NCI-H146 treated with DMSO at 0.1 percent for 48 hours (cell line): ENCODE results near the gene LRP4.
A peak's percentile ranks its signal among the peaks of the same experiment; 100 is the strongest.

Experiments
- DNase-seq: peaks from one replicate; lab custom pipeline; 2025; ENCODE audit not compliant: unreplicated experiment; lab: John Stamatoyannopoulos, UW

The LRP4 gene

DNA sequence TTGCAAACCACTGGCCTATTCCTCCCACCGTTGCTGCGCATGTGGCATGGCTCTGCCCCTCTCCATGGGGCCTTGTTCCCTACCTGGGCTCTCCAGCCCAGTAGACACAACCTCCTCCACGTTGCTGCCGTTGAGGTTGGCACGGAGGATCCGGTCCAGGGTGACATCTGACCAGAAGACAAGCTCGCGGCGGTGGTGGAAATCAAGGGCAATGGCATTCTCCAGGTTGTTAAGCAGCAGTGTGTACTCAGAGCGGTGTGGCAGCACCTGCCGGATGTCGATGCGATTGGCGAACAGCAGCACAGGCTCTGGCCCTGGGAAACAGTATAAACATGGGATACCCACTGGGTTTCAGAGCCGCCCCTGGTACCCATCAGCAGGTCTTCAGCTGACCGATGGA is 23.8 kb downstream of the LRP4 start:
- DNase-seq = no peak

DNA sequence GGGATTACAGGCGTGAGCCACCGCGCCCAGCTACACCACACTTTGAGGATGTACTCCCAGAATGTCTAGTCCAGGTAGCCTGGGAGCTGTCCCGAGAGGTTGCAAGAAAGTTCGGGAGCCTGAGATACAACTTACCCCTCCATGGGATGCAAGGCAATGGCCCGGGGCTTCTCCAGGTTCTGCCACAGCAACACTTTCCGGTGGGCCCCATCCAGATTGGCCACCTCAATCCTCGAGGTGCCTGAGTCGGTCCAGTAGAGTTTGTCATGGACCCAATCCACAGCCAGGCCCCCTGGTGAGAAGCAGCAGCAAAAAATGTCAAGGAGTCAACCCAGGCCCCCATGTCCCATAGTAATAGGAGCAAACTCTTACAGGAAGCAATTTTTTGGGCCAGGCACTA is 25.5 kb downstream of the LRP4 start:
- no peak for DNase-seq

DNA sequence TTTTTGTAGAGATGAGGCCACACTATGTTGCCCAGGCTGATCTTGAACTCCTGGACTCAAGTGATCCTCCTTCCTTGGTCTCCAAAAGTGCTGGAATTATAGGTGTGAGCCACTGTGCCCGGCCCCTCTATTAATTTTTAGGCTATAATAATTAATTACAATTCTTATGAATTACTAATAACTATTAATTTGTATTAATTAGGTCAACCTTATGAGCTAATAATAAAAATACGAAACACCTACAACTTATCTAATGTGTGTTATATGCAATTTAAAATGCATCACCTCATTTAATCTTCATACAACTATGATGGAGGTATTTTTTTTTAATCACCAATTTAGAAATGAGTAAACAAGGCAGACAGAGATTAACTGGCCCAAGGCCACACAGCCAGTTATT is 26.2 kb downstream of the LRP4 start:
- no peak for DNase-seq

DNA sequence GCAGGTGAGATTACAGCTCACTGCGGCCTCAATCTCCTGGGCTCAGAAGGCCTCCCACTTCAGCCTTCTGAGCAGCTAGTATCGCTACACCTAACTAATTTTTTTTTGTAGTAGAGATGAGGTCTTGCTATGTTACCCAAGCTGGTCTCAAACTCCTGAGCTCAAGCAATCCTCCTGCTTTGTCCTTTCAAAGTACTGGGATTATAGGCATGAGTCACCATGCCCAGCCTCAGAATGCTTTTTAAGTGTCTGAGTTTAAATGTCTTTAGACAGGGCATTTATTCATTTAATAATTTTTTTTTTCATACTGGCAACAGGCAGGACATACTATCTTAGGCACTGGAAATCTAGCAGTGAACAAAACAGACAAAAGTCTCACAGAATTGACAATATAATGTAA is 27.7 kb downstream of the LRP4 start:
- DNase-seq = no peak

DNA sequence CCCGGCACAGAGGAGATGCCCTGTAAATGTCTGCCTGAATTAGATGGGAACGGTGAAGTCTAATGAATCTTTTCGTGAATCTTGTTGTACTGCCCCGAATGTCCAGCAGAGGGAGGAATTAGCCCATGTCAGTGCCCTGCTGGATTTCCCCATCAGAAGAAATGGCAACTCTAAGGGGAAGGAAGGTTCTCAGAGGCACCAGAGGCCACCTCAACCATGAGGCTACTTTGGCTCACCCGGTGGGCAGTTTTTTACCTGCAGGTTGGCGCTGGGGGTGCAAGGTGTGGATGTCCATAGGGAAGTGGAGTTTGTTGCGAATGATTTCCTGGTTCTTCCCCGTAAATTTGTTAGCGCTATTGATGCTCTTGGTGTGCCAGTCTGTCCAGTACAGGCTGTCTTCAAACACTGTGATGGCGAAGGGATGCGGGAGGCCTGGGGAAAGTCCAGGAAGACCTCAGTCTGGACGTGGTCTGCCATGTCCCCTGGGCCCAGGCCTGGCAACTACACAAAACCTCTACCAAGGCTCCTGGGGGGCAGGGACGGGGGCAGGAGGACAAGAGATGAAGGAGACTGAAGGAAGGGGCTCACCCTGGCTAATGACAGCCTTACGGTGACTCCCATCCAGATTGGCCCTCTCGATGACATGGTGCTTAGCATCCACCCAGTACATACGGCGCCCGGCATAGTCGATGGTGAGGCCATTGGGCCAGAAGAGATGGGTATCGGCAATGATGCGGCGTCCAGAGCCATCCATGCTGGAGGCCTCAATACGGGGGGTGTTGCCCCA is 28.5 kb downstream of the LRP4 start:
- DNase-seq = peak; percentile 48

DNA sequence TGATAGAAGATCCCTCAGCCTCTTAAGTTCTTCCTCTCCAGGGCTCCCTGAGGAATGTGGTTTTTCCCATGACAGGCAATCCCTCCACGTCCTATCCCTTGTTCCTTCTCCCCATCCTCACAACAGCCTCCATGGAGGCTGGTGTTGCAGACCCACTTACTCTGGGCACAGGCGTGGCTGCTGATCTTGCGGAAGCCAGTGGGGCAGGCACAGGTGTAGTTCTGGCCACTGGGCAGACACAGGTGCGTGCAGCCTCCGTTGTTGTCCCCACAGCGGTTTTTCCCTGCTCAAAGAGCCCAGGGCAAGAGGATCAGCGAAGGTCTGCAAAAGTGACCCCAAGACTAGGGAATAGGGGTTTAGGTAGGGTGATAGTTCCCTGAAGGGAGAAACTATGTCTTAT is 29.1 kb downstream of the LRP4 start:
- no peak for DNase-seq

DNA sequence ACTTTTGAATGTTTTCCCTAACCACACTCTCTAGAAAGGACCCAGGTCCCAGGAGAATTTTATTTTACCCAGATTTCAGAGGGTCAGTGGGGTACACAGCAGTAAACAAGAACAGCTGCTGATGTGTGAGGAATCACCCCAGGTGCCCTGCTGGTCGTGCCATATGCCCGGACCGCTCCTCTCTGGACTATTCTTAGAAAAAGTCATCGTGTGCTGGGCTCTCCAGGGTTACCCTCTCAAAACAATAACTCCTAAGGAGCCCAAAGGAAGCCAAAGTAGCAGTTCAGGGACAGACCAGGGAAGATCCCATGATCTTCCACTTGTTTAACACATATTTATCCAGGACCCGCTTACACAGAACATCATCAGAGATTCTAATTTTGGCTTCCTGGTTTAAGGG is 29.7 kb downstream of the LRP4 start:
- no peak for DNase-seq

DNA sequence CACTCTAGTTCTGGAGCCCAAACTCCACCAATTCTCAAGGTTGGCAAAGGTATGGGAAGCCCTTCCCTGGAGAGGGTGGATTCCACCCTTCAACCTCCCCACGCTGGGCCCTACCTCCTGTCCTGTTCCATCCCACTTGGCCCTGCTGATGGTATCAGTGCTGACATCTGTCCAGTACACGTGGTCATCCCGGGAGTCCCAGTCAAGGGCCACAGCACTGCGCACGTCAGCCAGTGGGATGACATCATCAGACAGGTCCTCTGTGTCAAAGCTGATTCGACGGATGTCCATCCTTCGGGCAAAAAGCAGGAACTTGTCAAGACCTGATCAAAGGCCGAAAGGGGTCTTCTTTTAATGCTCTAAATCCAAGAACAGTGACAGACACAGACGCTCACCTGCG is 32.1 kb downstream of the LRP4 start:
- no peak for DNase-seq

DNA sequence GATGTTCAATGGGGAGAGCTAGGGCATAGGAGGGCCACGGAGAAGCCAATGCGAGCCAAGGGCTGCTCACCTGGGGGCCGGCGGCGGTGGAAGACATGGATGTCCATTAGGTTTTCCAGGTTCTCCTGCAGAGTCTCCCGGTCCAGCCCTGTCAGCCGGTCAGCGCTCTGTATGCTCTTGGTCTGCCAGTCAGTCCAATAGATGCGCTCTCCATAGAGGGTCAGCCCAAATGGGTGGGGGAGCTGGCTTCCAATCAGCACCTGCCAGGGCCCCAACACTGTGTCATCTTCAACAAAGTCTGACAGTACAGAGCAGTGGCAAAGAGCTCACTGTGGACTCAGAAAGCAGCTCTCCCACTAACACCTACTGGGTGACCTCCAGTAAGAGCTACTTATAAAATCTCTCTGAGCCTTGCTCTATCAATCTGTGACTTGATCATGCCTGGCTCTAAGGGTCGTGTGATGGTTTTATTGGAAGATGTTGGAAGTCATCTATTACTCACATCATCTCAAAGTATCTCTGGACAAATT is 39.2 kb downstream of the LRP4 start:
- no peak for DNase-seq

DNA sequence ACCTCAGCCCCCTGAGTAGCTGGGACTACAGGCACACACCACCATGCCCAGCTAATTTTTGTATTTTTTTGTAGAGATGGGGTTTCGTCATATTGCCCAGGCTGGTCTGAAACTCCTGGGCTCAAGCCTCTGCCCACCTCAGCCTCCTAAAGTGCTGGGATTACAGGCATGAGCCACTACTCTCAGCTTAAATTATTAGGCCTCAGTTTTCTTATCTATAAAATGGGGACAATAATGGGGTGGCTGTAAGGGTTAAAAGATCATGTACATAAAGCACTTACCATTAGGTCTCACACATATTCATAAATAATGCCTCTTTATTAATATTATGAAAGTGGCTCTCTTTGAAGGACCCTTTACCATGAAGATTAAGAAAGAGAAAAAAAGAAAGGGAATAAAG is 40.8 kb downstream of the LRP4 start:
- DNase-seq = no peak

DNA sequence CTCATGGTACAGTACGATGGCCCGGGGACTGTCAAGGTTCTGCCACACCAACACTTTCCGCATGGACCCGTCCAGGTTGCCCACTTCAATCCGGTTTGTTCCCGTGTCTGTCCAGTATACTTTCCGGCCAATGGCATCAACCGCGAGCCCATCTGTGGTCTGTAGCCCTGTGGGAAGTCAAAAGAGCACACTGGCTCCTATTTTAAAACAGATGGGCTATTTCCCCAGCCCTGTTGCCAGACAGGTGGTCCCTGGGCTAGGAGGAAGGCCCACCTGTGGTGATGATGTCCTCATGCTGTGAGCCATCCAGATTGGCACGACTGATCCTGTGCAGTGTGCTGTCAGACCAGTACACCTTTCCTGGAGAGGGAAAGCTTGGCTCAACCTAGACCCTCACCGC is 41.9 kb downstream of the LRP4 start:
- DNase-seq = no peak

DNA sequence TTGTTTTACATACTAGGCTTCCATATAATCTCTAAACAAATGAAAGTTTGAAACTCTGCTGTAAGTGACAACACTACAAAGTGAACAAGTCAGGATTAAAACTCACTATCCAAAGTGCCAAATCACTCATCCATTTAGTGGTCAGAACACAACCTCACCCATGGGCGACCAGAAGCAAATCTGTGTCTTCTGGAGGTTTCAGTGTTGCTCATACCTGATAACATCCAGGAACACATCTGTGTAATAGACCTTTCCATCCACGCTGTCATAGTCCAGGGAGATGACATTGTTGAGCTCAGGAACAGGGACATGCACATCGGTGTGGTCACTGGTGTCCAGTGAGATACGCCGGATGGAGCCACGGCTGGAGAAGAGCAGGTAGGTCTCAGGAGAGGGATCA is 43.8 kb downstream of the LRP4 start:
- no peak for DNase-seq

DNA sequence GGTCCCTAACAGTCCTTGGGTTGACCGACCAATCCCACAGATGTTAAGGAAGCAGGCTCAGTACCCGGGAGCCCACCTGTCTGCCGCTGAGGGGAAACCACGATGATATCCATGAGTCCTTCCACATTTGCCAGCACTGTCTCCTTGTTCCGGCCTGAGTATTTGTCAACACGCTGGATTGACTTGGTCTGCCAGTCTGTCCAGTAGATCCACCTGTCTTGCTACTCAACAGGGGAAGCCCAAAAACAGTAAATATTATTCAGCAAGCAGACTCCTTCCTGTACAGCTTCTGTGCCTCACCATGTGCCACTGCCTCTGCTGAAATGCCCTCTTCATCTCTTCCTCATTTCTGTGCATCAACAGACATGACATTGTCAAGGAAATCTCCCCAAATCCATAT is 49.4 kb downstream of the LRP4 start:
- DNase-seq = no peak

DNA sequence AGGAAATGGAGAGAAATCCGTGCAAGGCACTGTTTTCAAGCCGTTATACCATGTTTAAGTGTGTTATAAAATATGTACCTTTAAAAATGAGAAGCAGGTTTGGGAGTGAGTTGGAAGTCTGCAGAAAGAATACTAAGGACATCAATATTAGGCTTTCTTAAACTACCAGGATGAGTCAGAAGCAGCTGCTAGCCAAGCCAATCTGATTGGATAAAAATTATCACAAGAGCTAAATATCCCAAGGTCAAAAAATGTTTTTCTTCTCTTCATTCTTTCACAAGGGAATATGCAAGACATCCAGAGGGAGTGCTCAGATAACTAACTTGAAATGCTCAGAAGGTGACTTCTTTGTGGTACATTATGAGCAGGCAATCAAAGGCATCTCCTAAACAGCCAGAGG is 53.0 kb downstream of the LRP4 start:
- no peak for DNase-seq

DNA sequence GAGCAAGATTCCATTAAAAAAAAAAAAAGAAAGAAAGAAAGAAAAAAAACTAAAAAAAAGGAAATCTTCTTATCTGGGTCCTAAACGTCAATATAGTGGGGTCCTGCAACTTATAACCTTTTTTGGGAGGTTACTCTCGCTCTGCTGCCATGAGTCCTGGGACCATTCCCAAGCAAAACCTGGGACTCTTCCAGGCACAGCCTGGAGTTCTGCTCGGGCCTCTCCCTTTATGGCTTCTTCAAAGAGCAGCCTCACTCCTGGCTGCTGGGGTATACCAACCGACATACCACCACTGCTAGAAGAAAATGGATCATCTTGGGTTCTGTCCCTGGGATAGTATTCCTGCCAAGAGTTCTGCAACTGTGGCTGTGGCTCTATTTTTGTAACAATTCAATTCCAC is 58.1 kb downstream of the LRP4 start:
- DNase-seq = no peak

DNA sequence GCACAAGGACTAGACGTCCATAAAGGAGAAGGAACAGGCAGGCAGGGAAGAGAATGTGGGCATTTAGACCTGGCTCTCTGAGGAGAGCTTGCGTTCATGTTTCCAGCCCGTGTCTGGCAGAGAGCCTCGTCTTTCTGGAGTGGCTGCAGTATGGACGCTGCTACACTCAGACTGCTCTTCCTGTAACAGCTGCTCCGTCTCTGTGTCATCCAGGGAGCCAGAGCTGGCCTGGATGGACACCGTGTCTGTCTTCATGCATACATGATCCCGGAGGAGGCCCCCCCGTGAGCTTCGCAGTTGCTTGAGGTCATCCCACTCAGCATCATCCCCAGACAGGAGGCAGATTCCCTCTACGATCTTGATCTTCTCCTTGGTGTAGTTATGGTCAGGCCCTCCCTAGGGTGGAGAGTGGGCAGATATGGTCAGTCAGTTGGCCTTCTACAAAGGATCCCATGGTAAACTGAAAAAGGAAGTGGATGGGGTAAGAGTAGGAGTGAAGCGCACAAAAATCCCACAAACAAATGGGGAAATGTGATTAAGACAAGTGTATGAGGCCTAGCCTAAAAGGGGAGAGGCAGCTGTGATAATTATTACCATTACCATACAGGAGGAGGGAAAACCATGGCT is 59.3 kb downstream of the LRP4 start:
- DNase-seq = no peak

DNA sequence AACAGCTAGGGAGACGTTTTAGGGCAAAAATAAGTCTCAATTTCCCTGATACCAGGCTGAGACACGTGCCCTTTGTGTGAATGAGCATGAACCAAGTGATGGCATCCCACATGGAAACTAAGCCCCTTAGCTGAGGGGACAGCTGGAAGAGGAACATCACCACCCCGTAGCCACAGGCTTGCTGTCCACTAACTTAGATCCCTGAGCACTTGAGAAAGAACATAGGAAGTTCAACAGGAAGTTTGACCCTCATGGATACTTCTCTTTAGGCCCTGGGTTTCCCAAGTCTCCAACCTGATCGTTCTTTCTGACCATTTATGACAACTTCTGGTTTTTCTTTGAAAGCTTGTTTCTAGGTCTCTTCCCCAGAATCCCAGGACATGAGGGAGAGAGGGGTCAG is 60.7 kb downstream of the LRP4 start:
- DNase-seq = no peak

DNA sequence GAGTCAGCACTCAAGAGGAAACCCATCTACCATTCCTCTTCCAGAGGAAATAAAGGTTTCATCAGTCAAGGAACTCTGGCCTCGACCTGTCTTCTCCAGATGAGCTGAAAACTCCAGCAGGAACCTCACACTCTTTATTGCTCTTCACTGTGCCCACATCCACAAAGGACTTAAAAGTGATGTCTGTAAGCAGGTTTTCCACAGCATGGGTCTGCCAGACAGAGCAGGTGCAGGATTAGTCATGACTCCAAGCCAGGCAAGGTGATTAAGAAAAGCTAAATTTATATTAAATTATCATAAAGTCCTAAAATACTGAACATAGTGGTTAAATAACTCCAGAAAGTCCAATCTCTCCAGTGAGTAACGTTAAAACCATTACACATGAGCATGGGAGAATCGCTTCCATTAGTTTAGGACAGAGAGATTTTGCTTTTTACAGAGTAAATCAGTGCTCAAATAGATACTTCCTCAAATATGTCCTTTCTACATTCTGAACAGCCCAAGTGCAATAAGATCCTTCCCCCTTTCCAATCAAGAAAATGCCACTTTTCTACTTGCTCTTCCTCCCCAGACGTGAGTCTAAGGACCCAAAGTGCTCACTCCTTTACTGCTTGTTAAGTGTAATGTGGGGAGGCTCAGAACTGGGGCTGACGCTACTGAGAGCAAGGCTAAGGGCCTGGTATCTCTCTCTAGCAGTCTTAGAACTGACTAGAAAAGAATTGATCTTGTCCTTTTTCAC is 61.6 kb downstream of the LRP4 start:
- no peak for DNase-seq

DNA sequence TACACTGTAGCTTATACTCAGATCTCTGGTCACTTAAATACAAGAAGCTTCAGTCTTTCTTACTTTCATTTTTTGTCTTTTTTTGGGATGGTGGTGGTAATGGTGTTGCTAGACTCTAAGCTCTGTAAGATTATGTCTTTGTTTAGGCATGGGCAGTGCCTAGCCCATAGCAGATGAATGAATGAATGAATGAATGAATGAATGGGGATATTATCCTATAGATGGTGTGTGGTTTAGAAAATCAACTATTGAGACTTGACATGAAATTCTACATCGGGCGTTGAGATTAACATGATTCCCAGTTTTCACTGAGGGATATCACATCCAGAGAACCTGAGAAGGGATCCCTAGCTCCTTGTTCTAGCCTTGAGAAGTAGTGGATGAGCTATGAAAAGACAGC is 62.5 kb downstream of the LRP4 start:
- DNase-seq = no peak

DNA sequence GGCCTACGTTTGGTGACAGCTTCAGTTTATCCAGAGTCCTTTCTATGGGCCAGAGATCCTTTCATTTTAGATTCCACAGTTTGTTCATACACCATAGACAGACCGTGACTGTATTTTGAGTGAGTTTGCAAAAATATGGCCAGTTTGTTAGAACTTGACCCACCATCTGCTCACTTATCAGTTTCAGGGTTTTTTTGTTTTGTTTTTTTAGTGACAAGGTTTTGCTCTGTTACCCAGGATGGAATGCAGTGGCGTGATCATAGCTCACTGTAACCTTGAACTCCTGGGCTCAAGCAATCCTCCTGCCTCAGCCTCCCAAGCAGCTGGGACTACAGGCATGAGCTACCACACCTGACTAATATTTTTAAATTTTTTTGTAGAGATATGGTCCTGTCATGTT is 63.2 kb downstream of the LRP4 start:
- DNase-seq = no peak

DNA sequence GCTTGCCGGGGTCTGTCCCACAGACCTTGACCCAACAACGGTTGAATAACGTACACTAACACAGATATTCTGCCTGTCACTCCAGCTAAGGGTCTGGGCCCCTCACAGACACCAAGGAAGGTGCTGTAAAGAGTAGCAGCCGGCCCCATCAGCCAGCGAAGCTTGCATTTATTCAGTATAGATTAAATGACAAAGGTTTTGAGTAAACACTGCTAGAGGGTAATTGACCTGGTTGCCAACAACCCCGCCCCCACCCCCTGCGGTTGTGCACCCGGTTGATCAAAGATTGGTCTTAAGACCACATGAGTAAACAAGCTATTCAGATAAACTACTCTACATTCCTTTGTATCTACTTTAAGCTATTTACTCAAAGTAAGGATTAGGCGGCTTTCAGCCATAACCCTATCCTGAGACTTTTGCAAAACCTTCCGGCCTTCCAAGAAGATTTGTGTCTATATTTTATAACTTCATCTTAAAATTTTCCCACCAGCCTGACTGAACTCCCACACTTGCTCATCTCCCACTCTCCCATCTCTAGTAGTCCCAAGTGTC is 67.4 kb downstream of the LRP4 start:
- no peak for DNase-seq

DNA sequence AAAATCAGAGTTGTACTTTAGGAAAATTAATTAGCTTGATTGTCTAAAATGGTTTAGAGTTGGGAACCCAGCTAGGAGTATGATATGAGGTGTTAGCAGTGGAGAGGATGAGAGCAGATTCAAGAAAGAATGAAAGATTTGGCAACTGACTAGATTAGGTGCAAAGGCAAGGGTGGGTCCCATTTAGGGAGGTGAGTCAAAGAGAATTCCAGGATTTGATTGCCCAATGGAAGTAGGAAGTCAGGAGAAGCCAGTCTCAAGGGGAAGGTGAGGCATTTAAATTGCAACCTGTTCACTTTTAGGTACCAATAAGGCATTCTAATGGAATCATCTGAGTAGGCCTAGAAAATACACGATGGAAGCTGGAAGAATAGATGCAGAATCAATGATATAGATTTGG is 68.7 kb downstream of the LRP4 start:
- DNase-seq = no peak
